ENCODE data around the gene ZBTB49. TPM values are rescaled to one million over a fixed set of nuclear protein-coding genes. Genes with fewer than 3 reads are reported as not detected.

ZBTB49 gene
- total and polyA plus RNA-seq, 2 of the 13 experiments (the other 11 are each of a cell fraction or from before 2014, with no cell fraction given) = 3.3 to 4.3 TPM

DNA sequence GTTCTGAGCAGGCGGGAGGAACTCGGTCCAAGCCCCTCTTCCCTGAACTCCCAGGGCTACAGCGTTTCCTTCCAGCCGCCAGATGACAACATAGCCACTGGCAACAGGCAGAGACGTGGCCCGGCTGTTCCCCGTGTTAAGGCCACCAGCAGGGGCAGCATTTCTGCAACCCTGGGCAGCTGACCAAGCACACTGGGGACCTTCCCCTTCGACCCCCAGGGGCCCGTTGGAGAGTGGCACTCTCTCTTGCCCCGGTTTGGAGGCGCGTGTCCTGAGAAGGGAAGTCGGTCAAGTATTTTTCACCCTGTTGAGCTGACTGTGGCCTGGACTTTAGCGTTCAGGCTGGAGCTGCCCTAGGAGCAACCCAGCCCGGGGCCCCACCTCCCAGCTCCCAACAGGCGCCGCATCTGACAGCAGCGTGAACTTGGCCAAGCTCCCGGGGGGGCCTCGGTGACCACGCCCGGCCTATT, 37.6 kb downstream of the ZBTB49 start (continued):
- TF ChIP-seq, protein P1, sequence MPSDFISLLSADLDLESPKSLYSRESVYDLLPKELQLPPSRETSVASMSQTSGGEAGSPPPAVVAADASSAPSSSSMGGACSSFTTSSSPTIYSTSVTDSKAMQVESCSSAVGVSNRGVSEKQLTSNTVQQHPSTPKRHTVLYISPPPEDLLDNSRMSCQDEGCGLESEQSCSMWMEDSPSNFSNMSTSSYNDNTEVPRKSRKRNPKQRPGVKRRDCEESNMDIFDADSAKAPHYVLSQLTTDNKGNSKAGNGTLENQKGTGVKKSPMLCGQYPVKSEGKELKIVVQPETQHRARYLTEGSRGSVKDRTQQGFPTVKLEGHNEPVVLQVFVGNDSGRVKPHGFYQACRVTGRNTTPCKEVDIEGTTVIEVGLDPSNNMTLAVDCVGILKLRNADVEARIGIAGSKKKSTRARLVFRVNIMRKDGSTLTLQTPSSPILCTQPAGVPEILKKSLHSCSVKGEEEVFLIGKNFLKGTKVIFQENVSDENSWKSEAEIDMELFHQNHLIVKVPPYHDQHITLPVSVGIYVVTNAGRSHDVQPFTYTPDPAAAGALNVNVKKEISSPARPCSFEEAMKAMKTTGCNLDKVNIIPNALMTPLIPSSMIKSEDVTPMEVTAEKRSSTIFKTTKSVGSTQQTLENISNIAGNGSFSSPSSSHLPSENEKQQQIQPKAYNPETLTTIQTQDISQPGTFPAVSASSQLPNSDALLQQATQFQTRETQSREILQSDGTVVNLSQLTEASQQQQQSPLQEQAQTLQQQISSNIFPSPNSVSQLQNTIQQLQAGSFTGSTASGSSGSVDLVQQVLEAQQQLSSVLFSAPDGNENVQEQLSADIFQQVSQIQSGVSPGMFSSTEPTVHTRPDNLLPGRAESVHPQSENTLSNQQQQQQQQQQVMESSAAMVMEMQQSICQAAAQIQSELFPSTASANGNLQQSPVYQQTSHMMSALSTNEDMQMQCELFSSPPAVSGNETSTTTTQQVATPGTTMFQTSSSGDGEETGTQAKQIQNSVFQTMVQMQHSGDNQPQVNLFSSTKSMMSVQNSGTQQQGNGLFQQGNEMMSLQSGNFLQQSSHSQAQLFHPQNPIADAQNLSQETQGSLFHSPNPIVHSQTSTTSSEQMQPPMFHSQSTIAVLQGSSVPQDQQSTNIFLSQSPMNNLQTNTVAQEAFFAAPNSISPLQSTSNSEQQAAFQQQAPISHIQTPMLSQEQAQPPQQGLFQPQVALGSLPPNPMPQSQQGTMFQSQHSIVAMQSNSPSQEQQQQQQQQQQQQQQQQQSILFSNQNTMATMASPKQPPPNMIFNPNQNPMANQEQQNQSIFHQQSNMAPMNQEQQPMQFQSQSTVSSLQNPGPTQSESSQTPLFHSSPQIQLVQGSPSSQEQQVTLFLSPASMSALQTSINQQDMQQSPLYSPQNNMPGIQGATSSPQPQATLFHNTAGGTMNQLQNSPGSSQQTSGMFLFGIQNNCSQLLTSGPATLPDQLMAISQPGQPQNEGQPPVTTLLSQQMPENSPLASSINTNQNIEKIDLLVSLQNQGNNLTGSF (CRISPR knock-in tag; IDR thresholded peaks at IDR 0.05) = no peak
- TF ChIP-seq ZNF225 (CRISPR knock-in tag; IDR thresholded peaks at IDR 0.05) = 0 out of 2 replicates have a peak, but pooled peaks have one; percentile 67
- TF ChIP-seq, protein P2, sequence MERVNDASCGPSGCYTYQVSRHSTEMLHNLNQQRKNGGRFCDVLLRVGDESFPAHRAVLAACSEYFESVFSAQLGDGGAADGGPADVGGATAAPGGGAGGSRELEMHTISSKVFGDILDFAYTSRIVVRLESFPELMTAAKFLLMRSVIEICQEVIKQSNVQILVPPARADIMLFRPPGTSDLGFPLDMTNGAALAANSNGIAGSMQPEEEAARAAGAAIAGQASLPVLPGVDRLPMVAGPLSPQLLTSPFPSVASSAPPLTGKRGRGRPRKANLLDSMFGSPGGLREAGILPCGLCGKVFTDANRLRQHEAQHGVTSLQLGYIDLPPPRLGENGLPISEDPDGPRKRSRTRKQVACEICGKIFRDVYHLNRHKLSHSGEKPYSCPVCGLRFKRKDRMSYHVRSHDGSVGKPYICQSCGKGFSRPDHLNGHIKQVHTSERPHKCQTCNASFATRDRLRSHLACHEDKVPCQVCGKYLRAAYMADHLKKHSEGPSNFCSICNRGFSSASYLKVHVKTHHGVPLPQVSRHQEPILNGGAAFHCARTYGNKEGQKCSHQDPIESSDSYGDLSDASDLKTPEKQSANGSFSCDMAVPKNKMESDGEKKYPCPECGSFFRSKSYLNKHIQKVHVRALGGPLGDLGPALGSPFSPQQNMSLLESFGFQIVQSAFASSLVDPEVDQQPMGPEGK (CRISPR knock-in tag; IDR thresholded peaks at IDR 0.05) = peak; percentile 76
- TF ChIP-seq, protein P3, sequence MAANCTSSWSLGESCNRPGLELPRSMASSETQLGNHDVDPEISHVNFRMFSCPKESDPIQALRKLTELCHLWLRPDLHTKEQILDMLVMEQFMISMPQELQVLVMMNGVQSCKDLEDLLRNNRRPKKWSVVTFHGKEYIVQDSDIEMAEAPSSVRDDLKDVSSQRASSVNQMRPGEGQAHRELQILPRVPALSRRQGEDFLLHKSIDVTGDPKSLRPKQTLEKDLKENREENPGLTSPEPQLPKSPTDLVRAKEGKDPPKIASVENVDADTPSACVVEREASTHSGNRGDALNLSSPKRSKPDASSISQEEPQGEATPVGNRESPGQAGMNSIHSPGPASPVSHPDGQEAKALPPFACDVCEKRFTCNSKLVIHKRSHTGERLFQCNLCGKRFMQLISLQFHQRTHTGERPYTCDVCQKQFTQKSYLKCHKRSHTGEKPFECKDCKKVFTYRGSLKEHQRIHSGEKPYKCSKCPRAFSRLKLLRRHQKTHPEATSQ (CRISPR knock-in tag; IDR thresholded peaks at IDR 0.05; ENCODE audit: borderline replicate concordance) = no peak
- TF ChIP-seq TBX2 (CRISPR knock-in tag; IDR thresholded peaks at IDR 0.05; ENCODE audit: borderline replicate concordance) = no peak
- TF ChIP-seq ZNF570 (CRISPR knock-in tag; IDR thresholded peaks at IDR 0.05; ENCODE audit: borderline replicate concordance) = no peak
- peak; percentile 48; the same call in 1 of the 2 replicates for TF ChIP-seq NRL (CRISPR knock-in tag; IDR thresholded peaks at IDR 0.05; ENCODE audit: borderline replicate concordance)
- TF ChIP-seq, protein P4, sequence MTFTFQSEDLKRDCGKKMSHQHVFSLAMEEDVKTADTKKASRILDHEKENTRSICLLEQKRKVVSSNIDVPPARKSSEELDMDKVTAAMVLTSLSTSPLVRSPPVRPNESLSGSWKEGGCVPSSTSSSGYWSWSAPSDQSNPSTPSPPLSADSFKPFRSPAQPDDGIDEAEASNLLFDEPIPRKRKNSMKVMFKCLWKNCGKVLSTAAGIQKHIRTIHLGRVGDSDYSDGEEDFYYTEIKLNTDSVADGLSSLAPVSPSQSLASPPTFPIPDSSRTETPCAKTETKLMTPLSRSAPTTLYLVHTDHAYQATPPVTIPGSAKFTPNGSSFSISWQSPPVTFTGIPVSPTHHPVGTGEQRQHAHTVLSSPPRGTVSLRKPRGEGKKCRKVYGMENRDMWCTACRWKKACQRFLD (CRISPR knock-in tag; IDR thresholded peaks at IDR 0.05; ENCODE audit: borderline replicate concordance) = no peak
- TF ChIP-seq, protein P5, sequence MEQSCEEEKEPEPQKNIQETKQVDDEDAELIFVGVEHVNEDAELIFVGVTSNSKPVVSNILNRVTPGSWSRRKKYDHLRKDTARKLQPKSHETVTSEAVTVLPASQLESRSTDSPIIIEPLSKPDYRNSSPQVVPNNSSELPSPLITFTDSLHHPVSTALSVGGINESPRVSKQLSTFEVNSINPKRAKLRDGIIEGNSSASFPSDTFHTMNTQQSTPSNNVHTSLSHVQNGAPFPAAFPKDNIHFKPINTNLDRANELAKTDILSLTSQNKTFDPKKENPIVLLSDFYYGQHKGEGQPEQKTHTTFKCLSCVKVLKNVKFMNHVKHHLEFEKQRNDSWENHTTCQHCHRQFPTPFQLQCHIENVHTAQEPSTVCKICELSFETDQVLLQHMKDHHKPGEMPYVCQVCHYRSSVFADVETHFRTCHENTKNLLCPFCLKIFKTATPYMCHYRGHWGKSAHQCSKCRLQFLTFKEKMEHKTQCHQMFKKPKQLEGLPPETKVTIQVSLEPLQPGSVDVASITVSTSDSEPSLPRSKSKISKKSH (CRISPR knock-in tag; IDR thresholded peaks at IDR 0.05; ENCODE audit: borderline replicate concordance) = peak; percentile 82; the same call in 1 of the 2 replicates
- TF ChIP-seq, protein P6, sequence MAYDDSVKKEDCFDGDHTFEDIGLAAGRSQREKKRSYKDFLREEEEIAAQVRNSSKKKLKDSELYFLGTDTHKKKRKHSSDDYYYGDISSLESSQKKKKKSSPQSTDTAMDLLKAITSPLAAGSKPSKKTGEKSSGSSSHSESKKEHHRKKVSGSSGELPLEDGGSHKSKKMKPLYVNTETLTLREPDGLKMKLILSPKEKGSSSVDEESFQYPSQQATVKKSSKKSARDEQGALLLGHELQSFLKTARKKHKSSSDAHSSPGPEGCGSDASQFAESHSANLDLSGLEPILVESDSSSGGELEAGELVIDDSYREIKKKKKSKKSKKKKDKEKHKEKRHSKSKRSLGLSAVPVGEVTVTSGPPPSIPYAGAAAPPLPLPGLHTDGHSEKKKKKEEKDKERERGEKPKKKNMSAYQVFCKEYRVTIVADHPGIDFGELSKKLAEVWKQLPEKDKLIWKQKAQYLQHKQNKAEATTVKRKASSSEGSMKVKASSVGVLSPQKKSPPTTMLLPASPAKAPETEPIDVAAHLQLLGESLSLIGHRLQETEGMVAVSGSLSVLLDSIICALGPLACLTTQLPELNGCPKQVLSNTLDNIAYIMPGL (CRISPR knock-in tag; IDR thresholded peaks at IDR 0.05; ENCODE audit: borderline replicate concordance in 1 of 2, low read depth in 1 of 2) = peak; percentile 82 to 90
- TF ChIP-seq, protein P7, sequence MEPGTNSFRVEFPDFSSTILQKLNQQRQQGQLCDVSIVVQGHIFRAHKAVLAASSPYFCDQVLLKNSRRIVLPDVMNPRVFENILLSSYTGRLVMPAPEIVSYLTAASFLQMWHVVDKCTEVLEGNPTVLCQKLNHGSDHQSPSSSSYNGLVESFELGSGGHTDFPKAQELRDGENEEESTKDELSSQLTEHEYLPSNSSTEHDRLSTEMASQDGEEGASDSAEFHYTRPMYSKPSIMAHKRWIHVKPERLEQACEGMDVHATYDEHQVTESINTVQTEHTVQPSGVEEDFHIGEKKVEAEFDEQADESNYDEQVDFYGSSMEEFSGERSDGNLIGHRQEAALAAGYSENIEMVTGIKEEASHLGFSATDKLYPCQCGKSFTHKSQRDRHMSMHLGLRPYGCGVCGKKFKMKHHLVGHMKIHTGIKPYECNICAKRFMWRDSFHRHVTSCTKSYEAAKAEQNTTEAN (CRISPR knock-in tag; conservative IDR thresholded peaks at IDR 0.05) = no peak
- TF ChIP-seq KDM4B (CRISPR knock-in tag; IDR thresholded peaks at IDR 0.05) = 0 out of 2 replicates have a peak, but pooled peaks have one; percentile 46
